CD4-positive, alpha-beta memory T cell (primary cell): ENCODE measurements around the gene MYB. TPM values are rescaled to one million over a fixed set of nuclear protein-coding genes. Genes with fewer than 3 reads are reported as not detected.
A peak's percentile ranks its signal among the peaks of the same experiment; 100 is the strongest.

Source experiments
- CTCF ChIA-PET: fragments of 350-600 bp; sonication (Branson Sonifier 250); formaldehyde crosslinking; loops from one replicate; lab custom pipeline; 2021; ENCODE audit warnings: inconsistent platforms; ENCODE audit not compliant: partially characterized antibody; lab: Charles Lee
- POLR2A ChIA-PET: fragments of 350-600 bp; sonication (Branson Sonifier 250); formaldehyde crosslinking; loops from one replicate; lab custom pipeline; 2021; ENCODE audit not compliant: partially characterized antibody; lab: Charles Lee
- DNase-seq, 5 donors: peaks; one replicate each; pipeline versions ENCODE4 v3.0.0 to v3.0.0-alpha.2; 2020 to 2022; ENCODE audit warnings: mixed read lengths in 1 of 5
- H3K27ac ChIP-seq: one replicate; pipeline ENCODE4 v1.7.0; 2013; ENCODE audit warnings: low read depth, low read length
- H3K27me3 ChIP-seq: 2 replicates; pipeline ENCODE4 v1.7.0; 2013; ENCODE audit warnings: mild to moderate bottlenecking, low read length, moderate library complexity; ENCODE audit not compliant: insufficient read depth
- H3K36me3 ChIP-seq: 2 replicates; pipeline ENCODE4 v1.7.0; 2013; ENCODE audit warnings: mild to moderate bottlenecking, low read length, moderate library complexity; ENCODE audit not compliant: insufficient read depth
- H3K4me1 ChIP-seq: 2 replicates; pipeline ENCODE4 v1.7.0; 2013; ENCODE audit warnings: mild to moderate bottlenecking, low read length, moderate library complexity; ENCODE audit not compliant: insufficient read depth
- H3K4me3 ChIP-seq, 2 donors: one replicate each; pipeline ENCODE4 v1.7.0; 2013; ENCODE audit warnings: low read length in 2 of 2, mild to moderate bottlenecking in 1 of 2
- H3K9me3 ChIP-seq, 2 donors: one replicate each; pipeline ENCODE4 v1.7.0; 2013; ENCODE audit warnings: low read length in 2 of 2, control low read depth in 1 of 2; ENCODE audit not compliant: control insufficient read depth in 1 of 2
- H3K27ac Mint-ChIP-seq, 7 donors: one replicate each; pipeline ENCODE4 v1.8.0; 2020 to 2021; ENCODE audit warnings: mixed read lengths in 7 of 7, mild to moderate bottlenecking in 6 of 7, inconsistent platforms in 3 of 7, moderate library complexity in 3 of 7
- H3K27me3 Mint-ChIP-seq, 2 donors: one replicate each; pipeline ENCODE4 v1.8.0; 2020 to 2021; ENCODE audit warnings: mixed read lengths in 2 of 2
- H3K36me3 Mint-ChIP-seq, 2 donors: one replicate each; pipeline ENCODE4 v1.8.0; 2020 to 2021; ENCODE audit warnings: mixed read lengths in 2 of 2, inconsistent platforms in 1 of 2, mild to moderate bottlenecking in 1 of 2
- H3K4me1 Mint-ChIP-seq, 4 donors: one replicate each; pipeline ENCODE4 v1.8.0; 2020 to 2021; ENCODE audit warnings: mixed read lengths in 4 of 4, mild to moderate bottlenecking in 1 of 4
- H3K4me3 Mint-ChIP-seq, 8 donors: one replicate each; pipeline ENCODE4 v1.8.0; 2020 to 2021; ENCODE audit warnings: mixed read lengths in 8 of 8, mild to moderate bottlenecking in 7 of 8, moderate library complexity in 6 of 8, inconsistent platforms in 3 of 8
- H3K9me3 Mint-ChIP-seq, 8 donors: one replicate each; pipeline ENCODE4 v1.8.0; 2020 to 2021; ENCODE audit warnings: mixed read lengths in 8 of 8, mild to moderate bottlenecking in 5 of 8, inconsistent platforms in 3 of 8, moderate library complexity in 1 of 8
- intact Hi-C: fragments of 100-400 bp; cut with micrococcal nuclease; formaldehyde crosslinking; loops from one replicate; pipeline ENCODE4 v1.15.1; 2023
- polyA plus RNA-seq, 2 donors: library from polyadenylated mRNA; unstranded; fragments of 300-500 nt; fragmentation: Illumina TruSeq; gene quantifications; one replicate each; pipeline ENCODE4 v1.2.3, GENCODE V29; 2021
- total RNA-seq, 2 experiments: library from RNA; stranded (reverse); gene quantifications; one replicate each; pipeline ENCODE4 v1.2.3, GENCODE V29; 2021

MYB gene
- total and polyA plus RNA-seq, 4 experiments from 2014 or later = 0.31 to 4.7 (median 2.1) TPM

GRCh38 chr6:135215563-135215962 lies 34.5 kb downstream of the MYB start:
- CTCF ChIA-PET = no interaction called here

GRCh38 chr6:135217663-135218062 lies 36.6 kb downstream of the MYB start:
- Mint-ChIP-seq H3K27ac (no peak overlapping the region), H3K4me3 (no peak overlapping the region), H3K27me3 (no peaks in the 10 kb centered on the region), H3K4me1 (peaks cover 3 to 8% (median 6%) of the 10 kb centered on the region in 4 donors), H3K36me3 (no peaks in the 10 kb centered on the region), H3K9me3 (peaks cover 0 to 1% (median 0%) of the 10 kb centered on the region in 8 donors)
- no peak for DNase-seq
- Histone ChIP-seq H3K4me1 (peaks cover 3% of the 10 kb centered on the region), H3K27me3 (no peaks in the 10 kb centered on the region), H3K9me3 (no peaks in the 10 kb centered on the region), H3K27ac (no peak overlapping the region), H3K36me3 (no peaks in the 10 kb centered on the region), H3K4me3 (no peak overlapping the region)
- CTCF ChIA-PET = interaction anchor here (1.7 kb wide), 1 partner anchor 13 kb away, joined by 4 read pairs; no protein-coding TSS in a partner anchor
- intact Hi-C loops = loop anchor here (10.0 kb wide), 1 partner anchor 207 kb away; no protein-coding TSS in a partner anchor
- POLR2A ChIA-PET = no interaction called here

More at GRCh38 chr6:135215563-135215962, 34.5 kb downstream of the MYB start:
- no peak overlapping the region for H3K27ac ChIP-seq
- Mint-ChIP-seq H3K36me3 (no peaks in the 10 kb centered on the region), H3K9me3 (peaks cover 0 to 1% (median 0%) of the 10 kb centered on the region in 8 donors), H3K4me3 (no peak overlapping the region), H3K27me3 (no peaks in the 10 kb centered on the region), H3K27ac (no peak overlapping the region), H3K4me1 (peaks cover 15 to 22% (median 19%) of the 10 kb centered on the region in 4 donors)
- POLR2A ChIA-PET = interaction anchor here (0.9 kb wide), 1 partner anchor 10 kb away, joined by 3 read pairs; no protein-coding TSS in a partner anchor
- H3K9me3 ChIP-seq = no peaks in the 10 kb centered on the region
- H3K4me3 ChIP-seq = no peak overlapping the region
- DNase-seq = no peak
- H3K36me3 ChIP-seq = no peaks in the 10 kb centered on the region
- H3K27me3 ChIP-seq = no peaks in the 10 kb centered on the region
- peaks cover 23% of the 10 kb centered on the region for H3K4me1 ChIP-seq
- intact Hi-C loops = loop anchor here (10.0 kb wide), 1 partner anchor 209 kb away; no protein-coding TSS in a partner anchor

DNA sequence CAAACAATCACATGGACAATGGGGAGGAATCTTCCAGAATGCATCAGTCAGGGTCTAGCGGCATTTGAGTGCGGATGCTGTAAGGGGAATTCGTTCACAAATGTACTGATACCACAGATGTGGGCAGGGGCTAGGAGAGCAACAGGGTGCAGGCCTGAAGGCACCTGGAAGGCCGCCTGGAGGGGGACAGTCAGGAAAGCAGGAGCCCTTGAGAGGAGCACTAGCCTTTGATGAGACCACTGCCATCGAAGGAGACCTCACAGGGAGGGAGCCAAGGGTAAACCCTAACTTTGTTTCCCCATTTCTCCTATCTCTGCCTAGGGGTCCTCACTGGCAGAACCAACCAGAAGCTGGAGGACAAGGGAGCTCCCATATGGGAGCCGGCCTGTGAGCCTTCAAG lies 38.2 kb downstream of the MYB start:
- Mint-ChIP-seq H3K4me1 (peaks cover 8 to 10% (median 9%) of the 10 kb centered on the region in 4 donors), H3K27me3 (no peaks in the 10 kb centered on the region), H3K4me3 (no peak overlapping the region), H3K9me3 (peaks cover 0 to 1% (median 0%) of the 10 kb centered on the region in 8 donors), H3K36me3 (no peaks in the 10 kb centered on the region), H3K27ac (no peak overlapping the region)
- H3K27me3 ChIP-seq = no peaks in the 10 kb centered on the region
- no peak overlapping the region for H3K27ac ChIP-seq
- CTCF ChIA-PET = no interaction called here
- peaks cover 6% of the 10 kb centered on the region for H3K4me1 ChIP-seq
- no peak overlapping the region for H3K4me3 ChIP-seq
- DNase-seq = no peak
- intact Hi-C loops = loop anchor here (10.0 kb wide), 1 partner anchor 205 kb away; no protein-coding TSS in a partner anchor
- no peaks in the 10 kb centered on the region for H3K36me3 ChIP-seq
- POLR2A ChIA-PET = no interaction called here
- H3K9me3 ChIP-seq = no peaks in the 10 kb centered on the region

GRCh38 chr6:135221042-135221441 lies 39.9 kb downstream of the MYB start:
- H3K9me3 ChIP-seq = no peaks in the 10 kb centered on the region
- POLR2A ChIA-PET = no interaction called here
- H3K4me3 Mint-ChIP-seq = no peak overlapping the region
- no peaks in the 10 kb centered on the region for H3K27me3 Mint-ChIP-seq
- CTCF ChIA-PET = no interaction called here
- H3K27me3 ChIP-seq = no peaks in the 10 kb centered on the region
- no peak for DNase-seq
- no peak overlapping the region for H3K27ac ChIP-seq
- H3K4me1 ChIP-seq = peaks cover 6% of the 10 kb centered on the region
- no peaks in the 10 kb centered on the region for H3K36me3 Mint-ChIP-seq
- intact Hi-C loops = no loop called here
- H3K9me3 Mint-ChIP-seq = peaks cover 0 to 1% (median 0%) of the 10 kb centered on the region in 8 donors
- H3K36me3 ChIP-seq = no peaks in the 10 kb centered on the region
- no peak overlapping the region for H3K27ac Mint-ChIP-seq
- no peak overlapping the region for H3K4me3 ChIP-seq
- peaks cover 8 to 10% (median 9%) of the 10 kb centered on the region in 4 donors for H3K4me1 Mint-ChIP-seq

- H3K4me3 Mint-ChIP-seq = no peak overlapping the region
- Histone ChIP-seq H3K27me3 (no peaks in the 10 kb centered on the region), H3K27ac (no peak overlapping the region), H3K9me3 (no peaks in the 10 kb centered on the region), H3K4me3 (no peak overlapping the region), H3K36me3 (no peaks in the 10 kb centered on the region), H3K4me1 (peaks cover 6% of the 10 kb centered on the region)
- no peaks in the 10 kb centered on the region for H3K27me3 Mint-ChIP-seq
- ChIA-PET CTCF (no interaction called here), POLR2A (no interaction called here)
- H3K9me3 Mint-ChIP-seq = peaks cover 0 to 1% (median 0%) of the 10 kb centered on the region in 8 donors
- intact Hi-C loops = no loop called here
- H3K36me3 Mint-ChIP-seq = no peaks in the 10 kb centered on the region
- H3K27ac Mint-ChIP-seq = no peak overlapping the region
- peaks cover 8 to 10% (median 9%) of the 10 kb centered on the region in 4 donors for H3K4me1 Mint-ChIP-seq
- DNase-seq = no peak
Measured at GRCh38 chr6:135221505-135221904, 40.4 kb downstream of the MYB start.

- DNase-seq = no peak
- Mint-ChIP-seq H3K4me1 (peaks cover 8 to 15% (median 11%) of the 10 kb centered on the region in 4 donors), H3K27me3 (no peaks in the 10 kb centered on the region), H3K9me3 (peaks cover 0 to 1% (median 0%) of the 10 kb centered on the region in 8 donors), H3K36me3 (no peaks in the 10 kb centered on the region), H3K27ac (no peak overlapping the region), H3K4me3 (peak overlapping the region in 1 of 8 donors; percentile 17)
- H3K27me3 ChIP-seq = no peaks in the 10 kb centered on the region
- POLR2A ChIA-PET = no interaction called here
- intact Hi-C loops = no loop called here
- H3K27ac ChIP-seq = no peak overlapping the region
- no peak overlapping the region for H3K4me3 ChIP-seq
- no peaks in the 10 kb centered on the region for H3K36me3 ChIP-seq
- CTCF ChIA-PET = no interaction called here
- no peaks in the 10 kb centered on the region for H3K9me3 ChIP-seq
- peaks cover 6% of the 10 kb centered on the region for H3K4me1 ChIP-seq
Measured at GRCh38 chr6:135222623-135223022, 41.5 kb downstream of the MYB start.

GRCh38 chr6:135224037-135224647 lies 43.0 kb downstream of the MYB start:
- H3K27me3 ChIP-seq = no peaks in the 10 kb centered on the region
- DNase-seq = peak in 2 of 5 donors; percentile 25 to 26
- ChIA-PET CTCF (interaction anchor here (0.8 to 1.2 kb wide), 3 partner anchors 11 to 42 kb away, joined by 3 to 5 read pairs (median 3); no protein-coding TSS in a partner anchor), POLR2A (no interaction called here)
- Mint-ChIP-seq H3K4me1 (peaks cover 8 to 21% (median 11%) of the 10 kb centered on the region in 4 donors), H3K36me3 (no peaks in the 10 kb centered on the region), H3K27ac (peak overlapping the region; percentile 0 to 93 (median 86)), H3K9me3 (no peaks in the 10 kb centered on the region), H3K27me3 (no peaks in the 10 kb centered on the region), H3K4me3 (peak overlapping the region; percentile 61 to 87 (median 82))
- intact Hi-C loops = no loop called here
- H3K36me3 ChIP-seq = no peaks in the 10 kb centered on the region
- H3K9me3 ChIP-seq = no peaks in the 10 kb centered on the region
- peak overlapping the region; percentile 12 for H3K27ac ChIP-seq
- H3K4me3 ChIP-seq = peak overlapping the region in 1 of 2 donors; percentile 30
- H3K4me1 ChIP-seq = peaks cover 6% of the 10 kb centered on the region
